Activated CD4-positive, alpha-beta T cell treated with anti-CD3 and anti-CD28 coated beads, Interleukin-2, amount 50 U/mL, for 1 hour (primary cell): Measurements from ENCODE around the gene DGKB.

ENCODE experiments used
- DNase-seq: peaks from one replicate; pipeline ENCODE4 v3.0.0-alpha.2; 2020

DGKB gene

DNA sequence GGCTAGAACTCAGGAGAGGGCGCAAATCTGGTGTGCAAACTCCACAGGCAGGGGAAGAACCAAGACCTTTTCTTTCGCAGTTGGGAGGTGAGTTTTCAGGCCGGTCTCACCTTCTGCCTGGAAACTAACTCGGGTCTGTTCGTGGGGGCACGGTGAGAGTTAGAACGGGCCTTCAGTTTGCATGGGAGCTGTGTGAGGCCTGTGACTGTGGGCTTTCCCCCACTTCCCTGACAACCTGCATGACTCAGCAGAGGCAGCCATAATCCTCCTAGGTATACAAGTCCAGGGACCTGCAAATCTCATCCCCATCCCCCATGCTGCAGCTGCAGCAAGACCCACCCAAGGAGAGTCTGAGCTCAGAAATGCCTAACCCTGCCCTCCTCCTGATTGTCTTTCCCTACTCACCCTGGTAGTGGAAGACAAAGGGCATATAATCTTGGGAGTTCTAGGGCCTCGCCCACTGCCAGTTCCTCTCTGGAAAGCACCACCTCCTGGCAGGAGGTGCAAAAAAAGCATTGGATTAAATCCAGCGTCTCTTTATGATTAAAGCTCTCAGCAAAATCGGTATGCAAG, 718.2 kb downstream of the DGKB start:
- DNase-seq: no peak

DNA sequence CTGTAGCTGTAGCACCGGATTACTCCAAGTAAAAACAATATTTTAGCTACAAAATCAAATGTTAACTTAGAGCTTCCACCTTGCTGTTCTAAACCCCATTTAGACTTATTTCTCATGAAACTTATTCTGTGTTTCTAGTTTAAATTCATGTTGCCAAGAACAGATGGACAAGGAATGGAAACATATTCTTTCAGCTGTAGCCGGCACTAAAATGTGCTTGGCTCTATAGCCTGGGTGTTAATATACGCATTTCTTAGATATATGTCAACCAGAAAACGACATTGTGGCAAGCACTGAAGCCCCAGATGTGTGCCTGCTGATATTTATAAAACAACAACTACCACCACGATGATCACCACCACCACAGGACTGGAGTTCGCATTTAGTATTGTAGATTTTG, 722.8 kb downstream of the DGKB start:
- DNase-seq: no peak

GRCh38 chr7:14177876-14178275, 724.7 kb downstream of the DGKB start:
- DNase-seq: no peak

DNA sequence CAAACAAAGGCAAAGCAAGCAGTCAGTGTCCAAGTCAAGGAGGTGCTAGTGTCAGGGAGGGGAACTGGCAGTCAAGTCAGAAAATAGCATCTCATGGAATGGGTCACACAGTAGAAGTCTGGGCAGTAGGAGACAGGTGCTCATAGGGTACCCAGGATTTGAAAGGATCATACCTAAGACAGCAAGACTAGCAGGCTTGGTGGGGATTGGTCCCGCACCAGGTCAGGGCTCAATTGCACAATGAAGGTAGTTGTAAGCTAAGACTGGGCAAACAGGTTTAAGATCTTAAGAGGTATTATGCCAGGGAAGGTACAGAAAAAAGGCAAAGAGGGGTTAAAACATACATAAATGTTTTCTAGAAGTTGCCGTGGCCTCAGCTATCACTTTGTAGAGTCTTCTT, 731.7 kb downstream of the DGKB start:
- no peak for DNase-seq

- no peak for DNase-seq
Observed at GRCh38 chr7:14158111-14158510, 744.4 kb downstream of the DGKB start.

- DNase-seq: no peak
Observed at GRCh38 chr7:14156436-14156835, 746.1 kb downstream of the DGKB start.

DNA sequence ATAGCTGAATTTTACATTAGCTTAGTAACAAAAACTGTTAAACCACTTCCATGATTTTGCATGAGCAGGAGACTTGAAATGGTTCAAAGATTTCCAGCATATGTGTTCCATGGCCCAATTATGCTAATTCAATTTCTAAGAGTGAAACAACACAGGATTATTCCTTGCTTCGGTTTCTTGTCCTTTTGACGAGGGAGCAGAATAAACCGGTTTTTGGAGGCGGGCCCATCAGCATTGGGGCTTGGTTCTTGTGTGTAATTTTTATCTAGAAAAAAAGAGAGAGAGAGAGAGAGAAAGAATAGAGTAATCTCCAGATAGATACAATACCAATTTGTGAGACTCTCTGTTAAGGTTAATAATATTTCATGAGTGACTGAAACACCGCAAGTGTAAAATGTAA, 753.6 kb downstream of the DGKB start:
- no peak for DNase-seq

- no peak for DNase-seq
Observed at GRCh38 chr7:14147532-14147931, 755.0 kb downstream of the DGKB start.

GRCh38 chr7:14144538-14144937, 758.0 kb downstream of the DGKB start:
- no peak for DNase-seq

- no peak for DNase-seq
Observed at GRCh38 chr7:14144109-14144508, 758.4 kb downstream of the DGKB start.

- DNase-seq: no peak
Observed at GRCh38 chr7:14137676-14138075, 764.9 kb downstream of the DGKB start.

DNA sequence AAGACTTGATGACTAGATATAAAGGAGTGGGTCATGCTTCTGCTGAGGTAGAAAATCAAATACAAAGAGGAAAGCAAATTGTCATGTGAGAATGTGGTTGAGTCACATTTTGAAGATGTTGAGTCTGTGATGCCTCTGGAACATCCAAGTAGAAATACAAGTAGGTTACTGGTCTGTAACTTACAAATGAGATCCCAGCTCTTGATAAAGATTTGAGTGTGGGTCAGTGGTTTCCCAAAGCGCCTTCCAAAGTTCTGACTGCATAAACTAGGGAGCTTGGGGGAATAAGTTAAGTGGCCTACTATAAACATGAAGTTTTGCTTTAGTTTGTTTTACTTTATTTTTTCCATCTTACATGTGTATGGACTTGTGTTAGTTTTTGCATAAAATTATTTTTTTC, 768.8 kb downstream of the DGKB start:
- DNase-seq: no peak

DNA sequence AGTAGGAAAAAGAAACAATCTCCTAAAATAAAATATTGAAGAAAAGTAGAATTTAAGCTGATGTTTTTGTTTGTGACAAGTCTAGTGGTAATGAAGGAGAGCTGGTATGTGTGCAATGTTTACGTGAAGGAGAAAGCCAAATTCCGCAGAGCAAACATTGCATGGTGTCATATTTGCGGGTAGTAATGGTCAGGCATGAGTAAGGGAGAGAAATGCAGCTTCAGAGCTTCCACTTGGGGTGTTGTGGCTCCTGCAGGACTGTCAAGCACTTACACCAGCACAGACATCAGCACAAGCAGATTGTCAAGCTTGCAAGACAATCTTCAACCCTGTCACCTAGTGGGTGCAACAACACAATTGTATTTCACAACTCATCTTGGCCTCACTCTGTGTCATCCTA, 776.6 kb downstream of the DGKB start:
- no peak for DNase-seq

DNA sequence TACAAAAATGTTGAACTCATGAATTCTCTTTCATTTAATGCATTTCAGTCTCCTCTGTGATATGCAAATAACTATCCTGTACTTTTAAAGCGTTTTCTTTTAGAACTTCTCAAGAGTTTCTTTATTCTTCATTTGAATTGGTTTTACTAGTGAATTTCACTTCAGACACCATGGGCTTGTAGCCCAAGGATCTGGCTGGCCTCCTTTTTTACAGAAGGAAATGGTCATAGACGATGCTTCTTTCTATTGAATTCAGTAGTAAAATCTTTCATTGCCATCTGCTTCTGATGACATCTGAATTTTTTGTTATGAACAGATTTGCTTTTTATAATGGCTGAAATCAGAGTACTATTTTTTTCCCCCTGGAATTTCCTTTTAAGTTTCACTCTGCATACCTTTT, 777.8 kb downstream of the DGKB start:
- no peak for DNase-seq

GRCh38 chr7:14123923-14124322, 778.6 kb downstream of the DGKB start:
- no peak for DNase-seq

DNA sequence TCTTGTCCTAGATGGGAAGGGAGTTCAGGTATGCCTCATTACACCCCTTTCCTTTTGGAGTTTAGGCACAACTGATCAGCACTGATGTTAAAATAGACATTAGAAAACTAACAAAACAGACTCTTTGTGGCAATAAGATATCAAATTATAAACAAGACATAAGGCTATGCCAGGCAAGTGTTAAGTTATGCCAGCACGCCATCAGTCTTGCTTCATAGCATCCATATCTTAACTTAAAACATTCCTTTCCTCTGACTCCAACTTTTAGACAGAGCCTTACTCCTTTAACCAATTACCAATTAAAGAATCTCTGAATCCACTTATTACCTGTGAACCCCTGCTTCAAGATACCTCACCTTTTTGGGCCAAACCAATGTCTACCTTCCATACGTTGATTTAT, 786.9 kb downstream of the DGKB start:
- no peak for DNase-seq

- no peak for DNase-seq
Observed at GRCh38 chr7:14104861-14105260, 797.7 kb downstream of the DGKB start.

GRCh38 chr7:14096159-14096558, 806.4 kb downstream of the DGKB start:
- DNase-seq: no peak

- no peak for DNase-seq
Observed at GRCh38 chr7:14095233-14095950, 807.2 kb downstream of the DGKB start.
